ENCODE measurements around the gene TBCE. TPM values are rescaled to one million over a fixed set of nuclear protein-coding genes. Genes with fewer than 3 reads are reported as not detected.

TBCE gene
- total and polyA plus RNA-seq, 9 of the 15 experiments (the other 6 are each of a cell fraction or from before 2014, with no cell fraction given) = 52.6 to 92.1 (median 82.1) TPM

GRCh38 chr1:235368428-235368827 is 1.2 kb downstream of the TBCE start:
- FAIRE-seq (no peak), ATAC-seq (no peak), DNase-seq (ENCODE audit: extremely low read depth in 1 of 4, low spot score in 3 of 4) (no peak)
- H3K9ac ChIP-seq (ENCODE audit: insufficient read depth in 1 of 2, low read depth in 2 of 2, low read length in 2 of 2) = peak overlapping the region in 1 of 2 experiments; percentile 77; a peak in 2 of 4 replicates
- no peaks in the 10 kb centered on the region for H3K9me3 ChIP-seq (replicated peaks; ENCODE audit: control insufficient read depth, insufficient read depth, low read depth, low read length)
- intact Hi-C loops (cut with micrococcal nuclease) = no loop called here
- H3K9me1 ChIP-seq (ENCODE audit: control insufficient read depth, insufficient read depth, low read length) = no peaks in the 10 kb centered on the region
- 0 out of 2 replicates have a peak, but pooled peaks have one; percentile 6 for TF ChIP-seq ARID4B (CRISPR knock-in tag; IDR thresholded peaks at IDR 0.05)
- no peak for TF ChIP-seq ZBTB7A (IDR thresholded peaks at IDR 0.05; ENCODE audit: borderline replicate concordance, control insufficient read depth, low read depth, low read length)
- peaks cover 9 to 16% of the 10 kb centered on the region in 2 experiments; a peak in 4 of 5 replicates for H3K4me1 ChIP-seq (replicated peaks in 1 of 2; ENCODE audit: control insufficient read depth in 2 of 2, insufficient read depth in 2 of 2, low read length in 2 of 2)
- ChIA-PET CTCF (ENCODE audit: low intra/inter-chr PET ratio) (interaction anchor here (0.6 kb wide), 1 partner anchor 47 kb away, joined by 3 read pairs; no protein-coding TSS in a partner anchor), POLR2A (interaction anchor here (1.2 to 2.7 kb wide), 3 partner anchors 9 to 20 kb away, joined by 3 to 20 read pairs (median 11); no protein-coding TSS in a partner anchor)
- in situ Hi-C loops (cut with MboI) = no loop called here
- H3K36me3 ChIP-seq (ENCODE audit: control insufficient read depth, insufficient read depth, low read length) = peaks cover 20% of the 10 kb centered on the region; the same call in 2 of the 3 replicates
- peak overlapping the region; percentile 56 for H3K4me3 ChIP-seq
- no peaks in the 10 kb centered on the region for H3K27me3 ChIP-seq (ENCODE audit: control insufficient read depth in 2 of 2, insufficient read depth in 2 of 2, low read length in 2 of 2)
- no peak overlapping the region for H2AFZ ChIP-seq (ENCODE audit: low read depth, low read length)
- BruUV-seq (replicated peaks) = no TSS peak
- H3K79me2 ChIP-seq (ENCODE audit: control insufficient read depth, insufficient read depth, low read length) = peaks cover 59% of the 10 kb centered on the region
- WGBS (ENCODE audit: insufficient coverage, low coverage, missing lambda C conversion rate) = 38% methylated on average over 4 of the region's 5 CpGs
- H3K27ac ChIP-seq (ENCODE audit: extremely low read depth, low read depth, low read length) = peak overlapping the region; percentile 69; the same call in 2 of the 3 replicates
- H3K4me2 ChIP-seq (ENCODE audit: insufficient read depth, low read length) = peak overlapping the region; percentile 85
- no peaks in the 10 kb centered on the region for H4K20me1 ChIP-seq (replicated peaks; ENCODE audit: control insufficient read depth, insufficient read depth, low read length)
